Astrocyte of the spinal cord (primary cell): ENCODE data around the gene ZNF562.
"Not testable (repeated sequence)": the region's sequence is repeated elsewhere in the genome, so short reads cannot be mapped to it uniquely, and the experiment has no call there.

Source experiments
- DNase-seq: peaks from one replicate; pipeline ENCODE4 v3.0.0; 2011; ENCODE audit warnings: low read depth, low spot score
- H3K4me3 ChIP-seq: 2 replicates; pipeline ENCODE4 v1.5.1; 2011; ENCODE audit warnings: low read depth, mild to moderate bottlenecking, low read length, moderate library complexity
- CTCF ChIP-seq: IDR thresholded peaks from 2 replicates; pipeline ENCODE4 v1.5.1; 2012; ENCODE audit warnings: low read depth, mild to moderate bottlenecking, low read length, inconsistent platforms
- in situ Hi-C: cut with HindIII; loops from 2 replicates; pipeline ENCODE4 v1.10.0; 2017; ENCODE audit warnings: low sequenced_read_pairs

ZNF562 gene

GRCh38 chr19:9702186-9702585, 27.3 kb upstream of the ZNF562 start:
- no peak overlapping the region for H3K4me3 ChIP-seq
- in situ Hi-C loops = no loop called here
- no peak for DNase-seq
- TF ChIP-seq CTCF = no peak

GRCh38 chr19:9700229-9700981, 25.5 kb upstream of the ZNF562 start:
- TF ChIP-seq CTCF = no peak
- no peak for DNase-seq
- no peak overlapping the region for H3K4me3 ChIP-seq
- in situ Hi-C loops = no loop called here

- H3K4me3 ChIP-seq, in situ Hi-C loops, DNase-seq: not testable (repeated sequence)
Measured at GRCh38 chr19:9690301-9690700, 15.4 kb upstream of the ZNF562 start.

- DNase-seq, in situ Hi-C loops: not testable (repeated sequence)
Measured at GRCh38 chr19:9679996-9680395, 5.1 kb upstream of the ZNF562 start.

GRCh38 chr19:9675358-9675901, 530 bp upstream of the ZNF562 start:
- DNase-seq, in situ Hi-C loops: not testable (repeated sequence)
- H3K4me3 ChIP-seq = peak overlapping the region; percentile 90

More at GRCh38 chr19:9679996-9680395, 5.1 kb upstream of the ZNF562 start:
- not testable (repeated sequence) for H3K4me3 ChIP-seq

- no peak for TF ChIP-seq CTCF
- DNase-seq = peak; percentile 13
- H3K4me3 ChIP-seq = peak overlapping the region; percentile 90
- in situ Hi-C loops = no loop called here
Measured at GRCh38 chr19:9673912-9674662, 813 bp downstream of the ZNF562 start.

- no peak overlapping the region for H3K4me3 ChIP-seq
Measured at GRCh38 chr19:9672893-9673292, 2.0 kb downstream of the ZNF562 start.

More at GRCh38 chr19:9672893-9673292, 2.0 kb downstream of the ZNF562 start:
- in situ Hi-C loops = no loop called here
- no peak for DNase-seq
- no peak for TF ChIP-seq CTCF
